ENCODE measurements around the gene PYGL.

- TF ChIP-seq CTCF (IDR thresholded peaks at IDR 0.05; ENCODE audit: extremely low read depth in 1 of 2, insufficient read depth in 1 of 2, low read depth in 1 of 2, low read length in 2 of 2) (no peak), POLR2AphosphoS5 (IDR thresholded peaks at IDR 0.05; ENCODE audit: insufficient read depth, low read depth, low read length) (no peak), MYC (IDR thresholded peaks at IDR 0.05; ENCODE audit: low read depth, low read length) (no peak), POLR2A (IDR thresholded peaks at IDR 0.05; ENCODE audit: low read depth, low read length) (no peak)
Observed at GRCh38 chr14:50855558-50855957, 88.7 kb downstream of the PYGL start.
